Activated B cell treated with CpG ODN at 0.5 μM for 24 hours (primary cell): ENCODE data around the gene SLC2A11. TPM values are rescaled to one million over a fixed set of nuclear protein-coding genes. Genes with fewer than 3 reads are reported as not detected.

ENCODE experiments used
- ATAC-seq: fragments of 200-7000 bp; cut with Tn5 transposase; one replicate; pipeline ENCODE4 v1.10.0; 2021; ENCODE audit warnings: low read depth, mild to moderate bottlenecking, moderate library complexity
- CTCF ChIA-PET: fragments of 350-600 bp; sonication (Branson Sonifier 250); formaldehyde crosslinking; loops from one replicate; lab custom pipeline; 2021; ENCODE audit warnings: antibody characterized with exemption; lab: Charles Lee
- POLR2A ChIA-PET: fragments of 350-600 bp; sonication (Branson Sonifier 250); formaldehyde crosslinking; loops from one replicate; lab custom pipeline; 2021; ENCODE audit warnings: antibody characterized with exemption; lab: Charles Lee
- DNase-seq: peaks from one replicate; pipeline ENCODE4 v3.0.0; 2022
- H3K27ac Mint-ChIP-seq: one replicate; pipeline ENCODE4 v1.8.0; 2020; ENCODE audit warnings: mixed read lengths
- H3K27me3 Mint-ChIP-seq: one replicate; pipeline ENCODE4 v1.8.0; 2021; ENCODE audit warnings: mixed read lengths
- H3K36me3 Mint-ChIP-seq: one replicate; pipeline ENCODE4 v1.8.0; 2021; ENCODE audit warnings: low read depth, mixed read lengths
- H3K4me1 Mint-ChIP-seq: one replicate; pipeline ENCODE4 v1.8.0; 2021; ENCODE audit warnings: mixed read lengths
- H3K4me3 Mint-ChIP-seq: one replicate; pipeline ENCODE4 v1.8.0; 2020; ENCODE audit warnings: mild to moderate bottlenecking, mixed read lengths
- H3K9me3 Mint-ChIP-seq: one replicate; pipeline ENCODE4 v1.8.0; 2020; ENCODE audit warnings: mixed read lengths
- intact Hi-C: fragments of 100-400 bp; cut with micrococcal nuclease; formaldehyde crosslinking; loops from one replicate; pipeline ENCODE4 v1.15.1; 2024
- total RNA-seq: library from RNA; stranded (reverse); gene quantifications from 2 replicates; pipeline ENCODE4 v1.2.3, GENCODE V29; 2022
- TF ChIP-seq, protein P1 (sequence below): fragments of 200-600 bp; IDR thresholded peaks from one replicate; pipeline ENCODE4 v1.8.0; 2022; ENCODE audit warnings: antibody characterized with exemption, mild to moderate bottlenecking

SLC2A11 gene
- total RNA-seq, 1 donor from 2014 or later = 30.2 TPM

DNA sequence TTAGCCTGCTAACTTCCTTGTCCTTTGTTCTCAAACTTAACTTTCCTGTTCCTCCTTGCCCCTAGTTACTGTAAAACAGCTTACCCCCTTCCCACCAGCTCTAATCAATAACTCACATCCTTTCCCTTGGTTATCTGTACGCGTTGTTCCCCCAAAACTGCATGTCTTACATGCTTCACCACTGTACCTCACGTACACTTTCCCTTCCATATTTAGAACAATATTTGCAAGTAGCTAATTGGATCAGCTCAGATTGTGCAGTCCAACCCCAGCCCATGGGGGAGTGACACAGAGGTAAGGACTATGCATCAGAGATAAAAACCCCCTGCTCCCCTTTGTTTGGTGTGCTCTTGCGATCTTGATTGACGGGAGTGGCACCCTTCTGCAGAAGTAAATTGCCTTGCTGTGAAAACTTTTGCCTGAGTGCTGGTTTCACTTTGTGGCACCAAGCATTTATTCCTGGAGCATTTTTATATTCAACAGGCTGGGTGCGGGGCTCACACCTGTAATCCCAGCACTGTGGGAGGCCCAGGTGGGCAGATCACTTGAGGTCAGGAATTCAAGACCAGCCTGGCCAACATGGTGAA, 67.4 kb downstream of the SLC2A11 start:
- DNase-seq (no peak), ATAC-seq (no peak)
- Mint-ChIP-seq H3K27ac (no peak overlapping the region), H3K36me3 (peaks cover 47% of the 10 kb centered on the region), H3K4me3 (no peak overlapping the region), H3K4me1 (peaks cover 10% of the 10 kb centered on the region), H3K9me3 (peaks cover 6% of the 10 kb centered on the region), H3K27me3 (no peaks in the 10 kb centered on the region)
- POLR2A ChIA-PET = interaction anchor here (0.6 kb wide), 1 partner anchor 54 kb away, joined by 6 read pairs; no protein-coding TSS in a partner anchor
- CTCF ChIA-PET = no interaction called here
- TF ChIP-seq, protein P1, sequence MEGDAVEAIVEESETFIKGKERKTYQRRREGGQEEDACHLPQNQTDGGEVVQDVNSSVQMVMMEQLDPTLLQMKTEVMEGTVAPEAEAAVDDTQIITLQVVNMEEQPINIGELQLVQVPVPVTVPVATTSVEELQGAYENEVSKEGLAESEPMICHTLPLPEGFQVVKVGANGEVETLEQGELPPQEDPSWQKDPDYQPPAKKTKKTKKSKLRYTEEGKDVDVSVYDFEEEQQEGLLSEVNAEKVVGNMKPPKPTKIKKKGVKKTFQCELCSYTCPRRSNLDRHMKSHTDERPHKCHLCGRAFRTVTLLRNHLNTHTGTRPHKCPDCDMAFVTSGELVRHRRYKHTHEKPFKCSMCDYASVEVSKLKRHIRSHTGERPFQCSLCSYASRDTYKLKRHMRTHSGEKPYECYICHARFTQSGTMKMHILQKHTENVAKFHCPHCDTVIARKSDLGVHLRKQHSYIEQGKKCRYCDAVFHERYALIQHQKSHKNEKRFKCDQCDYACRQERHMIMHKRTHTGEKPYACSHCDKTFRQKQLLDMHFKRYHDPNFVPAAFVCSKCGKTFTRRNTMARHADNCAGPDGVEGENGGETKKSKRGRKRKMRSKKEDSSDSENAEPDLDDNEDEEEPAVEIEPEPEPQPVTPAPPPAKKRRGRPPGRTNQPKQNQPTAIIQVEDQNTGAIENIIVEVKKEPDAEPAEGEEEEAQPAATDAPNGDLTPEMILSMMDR = no peak
- intact Hi-C loops = no loop called here

- Mint-ChIP-seq H3K27me3 (no peaks in the 10 kb centered on the region), H3K4me3 (no peak overlapping the region), H3K36me3 (peaks cover 50% of the 10 kb centered on the region), H3K4me1 (peaks cover 10% of the 10 kb centered on the region), H3K27ac (no peak overlapping the region), H3K9me3 (peaks cover 11% of the 10 kb centered on the region)
- TF ChIP-seq, protein P1 = no peak
- intact Hi-C loops = no loop called here
- POLR2A ChIA-PET = interaction anchor here (0.7 kb wide), 1 partner anchor 508 kb away, joined by 3 read pairs; no protein-coding TSS in a partner anchor
- DNase-seq (no peak), ATAC-seq (no peak)
- CTCF ChIA-PET = no interaction called here
Measured at GRCh38 chr22:23926561-23926960, 68.9 kb downstream of the SLC2A11 start.

Other genes with a start within 250 kb of the SLC2A11 start
- gene DRICH1, start 225.6 kb upstream of the SLC2A11 start, total RNA-seq = 0.64 and 1.5 TPM in 2 replicates
- 0.42 and 0.81 TPM in 2 replicates for gene RGL4, start 166.9 kb upstream of the SLC2A11 start, total RNA-seq
- 4.0 and 4.9 TPM in 2 replicates for gene ZNF70, start 106.8 kb upstream of the SLC2A11 start, total RNA-seq
- gene VPREB3, start 103.5 kb upstream of the SLC2A11 start, total RNA-seq = 15.0 and 15.9 TPM in 2 replicates
- 0.31 and 0.37 TPM in 2 replicates for gene C22orf15, start 94.9 kb upstream of the SLC2A11 start, total RNA-seq
- 63.4 and 68.8 TPM in 2 replicates for gene CHCHD10, start 89.9 kb upstream of the SLC2A11 start, total RNA-seq
- gene MMP11, start 85.0 kb upstream of the SLC2A11 start, total RNA-seq = 3.6 TPM in 2 replicates
- 156 and 161 TPM in 2 replicates for gene SMARCB1, start 70.9 kb upstream of the SLC2A11 start, total RNA-seq
- 15.4 and 18.3 TPM in 2 replicates for gene DERL3, start 18.9 kb upstream of the SLC2A11 start, total RNA-seq
- 308 and 349 TPM in 2 replicates for gene MIF, start 36.5 kb downstream of the SLC2A11 start, total RNA-seq
- not detected in 2 replicates for gene GSTT2B, start 103.3 kb downstream of the SLC2A11 start, total RNA-seq
- 2.4 and 3.1 TPM in 2 replicates for gene DDTL, start 109.0 kb downstream of the SLC2A11 start, total RNA-seq
- gene DDT, start 116.6 kb downstream of the SLC2A11 start, total RNA-seq = 107 and 113 TPM in 2 replicates
- gene GSTT2, start 122.3 kb downstream of the SLC2A11 start, total RNA-seq = not detected in 2 replicates
- gene GSTT4, start 147.6 kb downstream of the SLC2A11 start, total RNA-seq = not detected in 2 replicates
- gene CABIN1, start 153.4 kb downstream of the SLC2A11 start, total RNA-seq = 56.9 and 65.4 TPM in 2 replicates